GM18519 (cell line): ENCODE measurements around the gene OSGEP.
A peak's percentile ranks its signal among the peaks of the same experiment; 100 is the strongest.

Experiments
- ATAC-seq: cut with Tn5 transposase; IDR thresholded peaks from one replicate; pipeline ENCODE4 v1.9.1; 2021; ENCODE audit warnings: mild to moderate bottlenecking, moderate library complexity; ENCODE audit not compliant: unreplicated experiment, low FRiP score

Gene OSGEP

GRCh38 chr14:20434701-20435581 is 19.7 kb downstream of the OSGEP start:
- ATAC-seq, result no peak

DNA sequence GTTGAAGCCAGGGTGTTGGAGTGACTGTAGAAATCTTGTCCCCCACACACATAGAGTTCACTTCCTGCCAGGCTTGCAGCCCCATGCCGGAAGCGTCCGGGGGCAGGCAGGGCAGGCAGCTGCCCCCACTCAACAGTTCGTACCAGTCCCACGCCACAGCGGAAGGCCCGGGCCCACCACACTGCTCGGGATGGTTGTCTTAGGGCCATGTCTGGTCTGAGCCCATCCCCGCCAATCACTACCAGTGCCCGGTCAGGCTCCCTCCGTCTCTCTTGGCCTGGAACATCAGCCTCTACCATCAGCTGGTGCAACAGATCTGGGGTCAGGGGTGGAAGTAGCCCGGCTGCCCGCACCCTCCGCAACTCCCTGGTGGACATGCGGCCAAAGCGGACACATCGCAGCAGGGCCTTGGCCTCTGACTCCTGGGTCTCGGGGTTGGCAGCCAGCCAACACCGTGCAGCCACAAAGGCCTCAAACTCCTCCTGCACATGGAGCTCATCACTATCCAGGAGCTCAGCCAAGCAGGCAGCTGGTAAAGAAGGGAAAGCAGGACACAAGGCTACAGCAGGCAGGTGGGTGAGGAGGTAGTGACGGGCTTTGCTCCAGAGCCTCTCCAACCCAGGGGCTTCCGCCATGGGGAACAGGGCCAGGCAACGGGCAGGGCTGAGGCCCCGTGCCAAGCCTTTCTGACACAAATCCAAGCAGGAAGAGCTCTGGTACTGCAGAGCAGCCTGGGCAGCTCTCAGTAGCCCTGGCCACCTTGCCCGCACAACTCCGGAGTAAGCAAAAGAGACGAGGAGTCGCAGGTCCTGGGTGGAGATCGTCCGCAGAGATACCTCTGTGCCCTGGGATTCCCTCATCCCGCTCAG is 24.6 kb downstream of the OSGEP start:
- no peak for ATAC-seq

DNA sequence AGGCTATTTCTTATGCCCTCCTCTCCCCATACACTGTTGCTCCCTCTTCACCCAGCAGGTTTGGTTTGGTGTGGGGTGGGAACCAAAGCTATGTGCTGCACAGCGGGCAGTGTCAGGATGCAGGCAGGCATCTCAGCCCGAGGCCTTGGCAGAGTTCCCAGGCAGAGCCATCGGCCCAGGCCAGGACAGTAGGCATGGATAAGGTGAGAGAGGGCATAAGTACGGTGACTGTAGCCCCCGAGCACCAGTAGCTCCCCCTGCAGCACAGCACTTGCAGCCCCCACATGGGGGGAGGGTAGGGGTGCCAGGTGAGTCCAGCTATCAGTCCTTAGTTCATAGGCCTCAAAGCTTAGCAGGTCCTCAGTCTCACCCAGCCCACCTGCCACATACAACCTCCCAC is 25.8 kb downstream of the OSGEP start:
- ATAC-seq, result no peak

DNA sequence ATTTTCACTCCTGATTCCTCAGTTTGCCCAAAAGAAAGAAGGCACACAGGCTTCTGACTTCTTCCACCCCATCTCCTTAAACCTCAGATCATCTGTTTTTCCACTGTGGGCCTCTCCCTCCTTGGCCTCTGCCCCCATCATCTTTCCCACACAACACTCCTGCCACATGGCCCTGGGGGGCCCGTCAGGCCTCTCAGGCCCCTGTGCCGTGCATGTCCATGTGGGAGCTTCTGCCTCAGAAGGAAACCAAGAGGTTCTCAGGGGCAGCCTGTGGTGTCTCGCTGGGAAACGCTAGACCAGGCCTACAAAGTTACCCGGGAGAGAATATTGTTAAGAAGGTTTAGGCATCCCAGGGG is 26.6 kb downstream of the OSGEP start:
- peak; percentile 26 for ATAC-seq

DNA sequence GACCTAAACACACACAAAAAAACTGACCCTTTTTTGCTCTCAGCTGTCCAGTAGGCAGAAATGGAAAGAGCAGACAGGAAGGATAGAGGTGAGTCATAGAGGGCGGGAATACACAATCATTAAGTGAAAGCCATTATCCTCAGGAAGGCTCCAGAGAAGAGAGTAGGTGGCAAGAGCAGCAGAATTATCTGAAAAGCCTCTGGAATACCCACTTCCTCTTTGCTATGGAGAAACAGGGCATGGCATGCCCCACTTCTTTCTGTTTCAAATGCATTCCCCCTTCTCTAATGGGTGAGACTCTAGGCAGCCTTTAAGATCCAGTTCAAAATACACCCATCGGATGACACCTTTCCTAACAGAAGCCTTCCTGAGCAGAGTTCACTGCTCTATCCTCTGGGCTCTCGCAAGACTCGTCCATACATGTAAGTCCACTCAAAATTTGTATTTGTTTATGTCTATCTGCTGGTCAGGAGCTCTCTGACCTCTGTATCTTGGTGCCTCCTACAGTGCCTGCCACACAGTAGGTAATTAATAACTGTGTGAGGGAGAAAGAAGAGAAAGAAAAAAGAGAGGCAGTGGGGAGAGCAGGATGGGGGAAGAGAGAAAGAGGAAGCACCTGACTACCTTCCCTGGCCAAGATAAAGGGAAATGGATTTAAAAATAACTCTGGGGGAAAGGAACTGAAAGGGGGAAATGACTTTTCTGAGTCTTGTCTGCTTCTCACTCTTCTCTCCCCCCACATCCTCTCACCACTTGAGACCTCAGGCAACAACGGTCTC is 27.2 kb downstream of the OSGEP start:
- ATAC-seq, result peak; percentile 51

- no peak for ATAC-seq
Observed at GRCh38 chr14:20424851-20425250, 29.8 kb downstream of the OSGEP start.

DNA sequence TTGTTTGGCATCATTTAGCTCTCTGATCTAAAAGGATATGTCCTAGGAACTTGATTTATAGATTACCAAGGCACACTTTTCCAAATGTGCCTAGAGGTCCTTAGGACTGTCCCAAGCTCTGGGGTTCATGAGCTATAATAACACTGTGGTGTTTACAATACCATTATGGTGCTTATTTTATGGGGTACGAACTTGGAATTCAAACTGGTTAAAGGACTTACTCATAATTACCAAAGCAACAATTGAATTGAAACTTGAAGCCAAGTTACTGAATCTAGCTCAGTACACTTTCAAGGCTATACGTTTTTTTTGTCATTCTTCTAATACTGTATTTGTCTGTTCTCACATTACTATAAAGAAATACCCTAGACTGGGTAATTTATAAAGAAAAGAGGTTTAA is 31.7 kb downstream of the OSGEP start:
- no peak for ATAC-seq

DNA sequence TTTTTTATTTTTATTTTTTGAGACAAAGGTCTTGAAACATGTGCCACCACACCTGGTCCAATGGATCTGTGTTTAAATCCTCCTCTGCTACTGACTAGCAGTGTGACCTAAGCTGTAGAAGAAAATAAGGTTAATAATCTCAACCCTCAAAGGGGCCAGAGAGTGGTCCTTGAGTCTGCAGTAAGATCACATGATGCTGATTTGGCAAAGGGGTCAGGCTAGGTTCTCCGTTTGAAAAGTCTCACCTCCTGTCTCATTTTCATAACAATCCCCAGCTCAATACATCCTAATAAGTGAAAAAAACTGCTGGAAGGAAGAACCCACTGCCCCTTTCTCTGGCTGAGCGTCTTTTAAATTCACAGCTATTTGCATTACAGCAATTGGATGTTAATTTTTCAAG is 33.3 kb downstream of the OSGEP start:
- no peak for ATAC-seq

DNA sequence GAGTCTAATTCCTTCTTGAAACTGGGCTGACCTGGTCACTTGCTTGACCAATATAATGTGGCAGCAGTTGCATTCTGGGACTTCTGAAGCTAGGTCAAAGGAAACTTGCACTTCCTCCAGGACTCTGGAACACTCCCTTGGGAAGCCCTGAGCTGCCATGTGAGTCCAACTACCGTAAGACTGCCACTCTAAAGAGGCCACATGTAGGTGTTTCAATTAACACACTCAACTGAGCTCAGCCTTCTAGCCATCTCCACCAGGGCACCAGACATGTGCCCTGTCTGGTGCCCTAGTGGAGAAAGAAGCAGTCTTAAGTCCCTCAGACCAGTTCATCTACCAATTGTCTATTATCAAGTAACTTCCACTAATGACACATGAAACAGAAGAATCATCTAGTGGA is 35.2 kb downstream of the OSGEP start:
- no peak for ATAC-seq

GRCh38 chr14:20418501-20418909 is 36.1 kb downstream of the OSGEP start:
- no peak for ATAC-seq

- ATAC-seq, result no peak
Observed at GRCh38 chr14:20417250-20418186, 37.1 kb downstream of the OSGEP start.

- no peak for ATAC-seq
Observed at GRCh38 chr14:20416223-20416622, 38.4 kb downstream of the OSGEP start.

GRCh38 chr14:20415782-20416206 is 38.8 kb downstream of the OSGEP start:
- ATAC-seq, result no peak

DNA sequence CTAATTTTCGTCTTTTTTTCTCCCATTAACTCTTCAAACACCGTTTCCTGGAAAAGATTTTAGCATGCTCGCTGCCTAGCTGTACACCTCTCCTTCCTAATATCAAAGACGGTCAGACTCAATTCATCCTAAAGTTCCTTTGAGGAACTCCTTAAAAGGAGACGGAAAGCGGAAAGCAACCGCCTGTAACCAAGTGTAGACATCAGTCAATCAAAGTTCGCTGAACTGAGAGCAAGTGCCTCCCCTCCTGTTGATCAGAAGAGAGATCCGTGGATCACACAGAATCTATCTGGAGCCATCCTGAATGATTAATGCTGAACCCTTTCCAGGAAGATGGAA is 40.9 kb downstream of the OSGEP start:
- no peak for ATAC-seq

GRCh38 chr14:20412876-20413743 is 41.5 kb downstream of the OSGEP start, which contains the start of gene TEP1:
TSS of gene TEP1 (minus strand) at chr14:20413501. CDS start at chr14:20408439, 5,062 bp downstream.
- ATAC-seq, result peak; percentile 38

GRCh38 chr14:20412411-20412810 is 42.2 kb downstream of the OSGEP start:
- peak; percentile 58 for ATAC-seq

GRCh38 chr14:20409226-20409625 is 45.4 kb downstream of the OSGEP start:
- ATAC-seq, result no peak

GRCh38 chr14:20403521-20403920 is 51.1 kb downstream of the OSGEP start:
- no peak for ATAC-seq
